IMR-90 (cell line): Measurements from ENCODE around the gene STPG4.

ENCODE experiments used
- BHLHE40 ChIP-seq: fragments of 150-350 bp; IDR thresholded peaks from 2 replicates; pipeline ENCODE4 v1.6.1; 2016; ENCODE audit warnings: mild to moderate bottlenecking, low read depth, low read length
- CHD1 ChIP-seq: IDR thresholded peaks from 2 replicates; pipeline ENCODE4 v1.6.1; 2012; ENCODE audit warnings: low read depth, low read length, improper control_type of control experiment
- POLR2A ChIP-seq: IDR thresholded peaks from 2 replicates; pipeline ENCODE4 v1.6.1; 2012; ENCODE audit warnings: mild to moderate bottlenecking, low read depth, low read length
- RAD21 ChIP-seq: IDR thresholded peaks from 2 replicates; pipeline ENCODE4 v1.6.1; 2012; ENCODE audit warnings: low read length, improper control_type of control experiment
- RCOR1 ChIP-seq: IDR thresholded peaks from 2 replicates; pipeline ENCODE4 v1.6.1; 2012; ENCODE audit warnings: mild to moderate bottlenecking, low read length, improper control_type of control experiment; ENCODE audit not compliant: insufficient replicate concordance
- TF ChIP-seq, protein P1 (sequence below): conservative IDR thresholded peaks from 2 replicates; pipeline ENCODE4 v1.5.1; 2012; ENCODE audit warnings: mild to moderate bottlenecking, low read depth, low read length, improper control_type of control experiment

DNA sequence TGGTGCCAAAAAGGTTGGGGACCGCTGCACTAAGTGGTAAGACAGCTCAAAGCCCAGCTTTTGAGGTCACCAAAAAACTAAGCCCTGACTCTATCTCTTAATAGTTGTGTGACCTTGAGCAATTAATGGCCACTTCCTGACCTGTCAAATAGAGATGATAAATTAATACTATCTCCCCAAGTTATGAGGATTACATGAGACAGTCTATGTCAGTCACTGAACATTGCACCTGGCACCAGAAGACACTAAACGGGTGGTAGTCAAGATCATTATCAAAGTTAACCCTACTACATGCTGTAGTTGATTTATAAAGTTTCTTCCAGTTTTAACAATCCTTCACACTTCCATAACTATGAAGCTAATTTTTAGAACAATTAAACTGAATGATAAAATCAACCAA, 36.5 kb downstream of the STPG4 start:
- TF ChIP-seq, protein P1, sequence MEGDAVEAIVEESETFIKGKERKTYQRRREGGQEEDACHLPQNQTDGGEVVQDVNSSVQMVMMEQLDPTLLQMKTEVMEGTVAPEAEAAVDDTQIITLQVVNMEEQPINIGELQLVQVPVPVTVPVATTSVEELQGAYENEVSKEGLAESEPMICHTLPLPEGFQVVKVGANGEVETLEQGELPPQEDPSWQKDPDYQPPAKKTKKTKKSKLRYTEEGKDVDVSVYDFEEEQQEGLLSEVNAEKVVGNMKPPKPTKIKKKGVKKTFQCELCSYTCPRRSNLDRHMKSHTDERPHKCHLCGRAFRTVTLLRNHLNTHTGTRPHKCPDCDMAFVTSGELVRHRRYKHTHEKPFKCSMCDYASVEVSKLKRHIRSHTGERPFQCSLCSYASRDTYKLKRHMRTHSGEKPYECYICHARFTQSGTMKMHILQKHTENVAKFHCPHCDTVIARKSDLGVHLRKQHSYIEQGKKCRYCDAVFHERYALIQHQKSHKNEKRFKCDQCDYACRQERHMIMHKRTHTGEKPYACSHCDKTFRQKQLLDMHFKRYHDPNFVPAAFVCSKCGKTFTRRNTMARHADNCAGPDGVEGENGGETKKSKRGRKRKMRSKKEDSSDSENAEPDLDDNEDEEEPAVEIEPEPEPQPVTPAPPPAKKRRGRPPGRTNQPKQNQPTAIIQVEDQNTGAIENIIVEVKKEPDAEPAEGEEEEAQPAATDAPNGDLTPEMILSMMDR, result no peak
- TF ChIP-seq POLR2A, result no peak
- no peak for TF ChIP-seq BHLHE40
- TF ChIP-seq RCOR1, result no peak
- TF ChIP-seq RAD21, result no peak
- TF ChIP-seq CHD1, result no peak
